Measurements from ENCODE around the gene MUC12.
A peak's percentile ranks its signal among the peaks of the same experiment; 100 is the strongest.
"Not testable (repeated sequence)": the region's sequence is repeated elsewhere in the genome, so short reads cannot be mapped to it uniquely, and the experiment has no call there.

The MUC12 gene

GRCh38 chr7:100998530-100998929, 29.2 kb downstream of the MUC12 start:
- DNase-seq: not testable (repeated sequence)

DNA sequence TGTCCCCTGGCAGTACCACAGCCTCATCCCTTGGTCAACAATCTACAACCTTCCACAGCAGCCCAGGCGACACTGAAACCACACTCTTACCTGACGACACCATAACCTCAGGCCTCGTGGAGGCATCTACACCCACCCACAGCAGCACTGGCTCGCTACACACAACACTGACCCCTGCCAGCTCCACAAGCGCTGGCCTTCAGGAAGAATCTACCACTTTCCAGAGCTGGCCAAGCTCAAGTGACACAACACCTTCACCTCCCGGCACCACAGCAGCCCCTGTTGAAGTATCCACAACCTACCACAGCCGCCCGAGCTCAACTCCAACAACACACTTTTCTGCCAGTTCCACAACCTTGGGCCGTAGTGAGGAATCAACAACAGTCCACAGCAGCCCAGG, 30.0 kb downstream of the MUC12 start:
- not testable (repeated sequence) for DNase-seq

DNA sequence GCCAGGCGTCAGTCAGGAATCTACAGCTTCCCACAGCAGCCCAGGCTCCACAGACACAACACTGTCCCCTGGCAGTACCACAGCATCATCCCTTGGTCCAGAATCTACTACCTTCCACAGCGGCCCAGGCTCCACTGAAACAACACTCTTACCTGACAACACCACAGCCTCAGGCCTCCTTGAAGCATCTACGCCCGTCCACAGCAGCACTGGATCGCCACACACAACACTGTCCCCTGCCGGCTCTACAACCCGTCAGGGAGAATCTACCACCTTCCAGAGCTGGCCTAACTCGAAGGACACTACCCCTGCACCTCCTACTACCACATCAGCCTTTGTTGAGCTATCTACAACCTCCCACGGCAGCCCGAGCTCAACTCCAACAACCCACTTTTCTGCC, 30.7 kb downstream of the MUC12 start:
- DNase-seq: not testable (repeated sequence)

DNA sequence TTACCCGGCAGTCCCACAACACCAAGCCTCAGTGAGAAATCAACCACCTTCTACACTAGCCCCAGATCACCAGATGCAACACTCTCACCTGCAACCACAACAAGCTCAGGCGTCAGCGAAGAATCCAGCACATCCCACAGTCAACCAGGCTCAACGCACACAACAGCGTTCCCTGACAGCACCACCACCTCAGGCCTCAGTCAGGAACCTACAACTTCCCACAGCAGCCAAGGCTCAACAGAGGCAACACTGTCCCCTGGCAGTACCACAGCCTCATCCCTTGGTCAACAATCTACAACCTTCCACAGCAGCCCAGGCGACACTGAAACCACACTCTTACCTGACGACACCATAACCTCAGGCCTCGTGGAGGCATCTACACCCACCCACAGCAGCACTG, 33.0 kb downstream of the MUC12 start:
- not testable (repeated sequence) for DNase-seq

- DNase-seq: not testable (repeated sequence)
Observed at GRCh38 chr7:101007361-101007760, 38.0 kb downstream of the MUC12 start.

DNA sequence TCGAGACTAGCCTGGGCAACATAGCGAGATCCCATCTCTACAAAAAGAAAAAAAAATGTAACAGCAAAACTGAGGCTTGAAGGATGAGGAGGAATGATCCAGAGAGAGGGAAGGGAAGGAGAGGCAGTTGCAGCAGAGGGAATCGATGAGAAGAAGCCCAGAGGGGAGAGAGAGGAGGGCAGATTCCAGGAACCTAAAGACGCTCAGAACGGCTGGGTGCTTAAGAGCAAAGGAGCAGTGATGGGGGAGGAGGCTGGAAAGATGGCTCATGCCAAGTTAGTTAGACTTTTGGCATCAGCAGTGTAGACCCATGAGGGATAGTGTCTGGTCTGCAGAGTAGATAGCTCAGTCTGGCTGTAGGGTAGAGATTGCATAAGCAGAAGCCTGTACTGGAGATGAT, 40.3 kb downstream of the MUC12 start:
- DNase-seq: no peak

GRCh38 chr7:101012931-101013330, 43.6 kb downstream of the MUC12 start:
- no peak for DNase-seq

GRCh38 chr7:101015626-101016025, 46.3 kb downstream of the MUC12 start:
- DNase-seq: no peak

DNA sequence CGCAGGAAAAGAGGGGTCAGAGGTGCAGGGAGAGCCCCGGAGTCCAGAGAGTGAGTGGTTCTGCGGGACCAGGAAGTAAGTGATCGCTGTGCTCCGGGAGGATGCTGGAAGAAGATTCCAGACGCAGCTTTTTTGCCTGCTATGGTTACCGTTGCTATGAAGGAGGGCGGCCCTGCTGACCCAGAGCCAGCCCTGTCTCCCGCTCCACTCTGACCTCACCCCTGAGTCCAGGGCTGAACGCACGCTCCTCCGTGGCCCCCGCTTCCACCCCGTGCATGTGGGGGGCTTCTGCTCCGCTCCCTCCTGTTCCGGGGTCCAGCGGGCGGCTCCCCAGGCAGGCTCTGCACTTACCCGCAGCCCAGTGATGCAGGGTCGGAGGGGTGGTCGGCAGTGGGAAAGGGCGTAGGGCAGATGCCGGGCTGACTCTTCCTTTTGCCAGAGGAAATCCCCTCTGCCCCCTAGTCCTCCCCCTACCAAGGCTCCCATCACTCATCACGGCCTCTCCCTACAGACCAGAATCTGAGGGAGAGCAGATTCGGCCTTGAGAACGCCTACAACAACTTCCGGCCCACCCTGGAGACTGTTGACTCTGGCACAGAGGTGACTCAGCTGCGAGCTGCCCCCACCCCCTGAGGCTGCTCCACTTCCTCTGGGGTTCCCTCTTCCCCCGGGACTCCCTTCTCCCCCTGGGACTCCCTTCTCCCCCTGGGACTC, 47.9 kb downstream of the MUC12 start:
- peak; percentile 89 for DNase-seq

GRCh38 chr7:101018271-101019167, 49.2 kb downstream of the MUC12 start:
- no peak for DNase-seq

- no peak for DNase-seq
Observed at GRCh38 chr7:101020444-101020843, 51.1 kb downstream of the MUC12 start.

DNA sequence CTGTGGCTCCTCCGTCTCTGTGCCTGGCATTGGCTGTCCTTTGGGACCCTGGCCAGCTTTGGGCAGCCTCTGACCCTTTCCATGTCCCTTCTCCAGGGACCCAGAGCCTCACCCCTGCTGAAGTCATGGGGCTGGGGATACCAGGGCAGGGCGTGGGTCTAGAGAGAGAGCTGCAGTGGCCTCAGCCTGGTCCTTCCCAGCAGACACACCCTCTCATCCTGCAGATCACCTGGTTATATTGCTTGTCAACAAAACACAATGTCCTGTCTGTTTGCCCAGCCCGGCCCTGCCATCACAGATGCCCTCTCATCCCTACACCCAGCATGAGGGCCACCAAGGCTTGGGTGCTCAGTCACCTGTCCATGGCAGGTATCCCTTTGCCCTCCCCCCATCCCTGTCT, 52.3 kb downstream of the MUC12 start:
- no peak for DNase-seq

DNA sequence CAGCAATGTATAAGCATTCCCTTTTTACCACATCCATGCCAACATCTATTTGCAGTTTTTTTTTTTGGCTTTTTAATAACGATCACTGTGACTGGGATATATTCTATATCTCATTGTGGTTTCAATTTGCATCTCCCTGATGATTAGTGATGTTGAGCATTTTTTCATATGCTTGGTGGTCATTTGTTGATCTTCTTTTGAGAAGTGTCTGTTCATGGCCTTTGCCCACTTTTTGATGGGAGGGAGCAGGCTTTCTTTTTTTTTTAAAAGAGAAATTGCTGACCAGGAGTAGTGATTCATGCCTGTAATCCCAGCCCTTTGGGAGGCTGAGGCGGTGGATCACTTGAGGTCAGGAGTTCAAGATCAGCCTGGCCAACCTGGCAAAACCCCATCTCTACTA, 54.5 kb downstream of the MUC12 start:
- DNase-seq: no peak

GRCh38 chr7:101031082-101031481, 61.7 kb downstream of the MUC12 start:
- no peak for DNase-seq

DNA sequence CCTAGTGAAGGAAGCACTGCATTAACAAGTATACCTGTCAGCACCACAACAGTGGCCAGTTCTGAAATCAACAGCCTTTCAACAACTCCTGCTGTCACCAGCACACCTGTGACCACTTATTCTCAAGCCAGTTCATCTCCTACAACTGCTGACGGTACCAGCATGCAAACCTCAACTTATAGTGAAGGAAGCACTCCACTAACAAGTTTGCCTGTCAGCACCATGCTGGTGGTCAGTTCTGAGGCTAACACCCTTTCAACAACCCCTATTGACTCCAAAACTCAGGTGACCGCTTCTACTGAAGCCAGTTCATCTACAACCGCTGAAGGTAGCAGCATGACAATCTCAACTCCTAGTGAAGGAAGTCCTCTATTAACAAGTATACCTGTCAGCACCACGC, 66.6 kb downstream of the MUC12 start:
- no peak for DNase-seq

GRCh38 chr7:101041283-101041682, 71.9 kb downstream of the MUC12 start:
- DNase-seq: not testable (repeated sequence)

DNA sequence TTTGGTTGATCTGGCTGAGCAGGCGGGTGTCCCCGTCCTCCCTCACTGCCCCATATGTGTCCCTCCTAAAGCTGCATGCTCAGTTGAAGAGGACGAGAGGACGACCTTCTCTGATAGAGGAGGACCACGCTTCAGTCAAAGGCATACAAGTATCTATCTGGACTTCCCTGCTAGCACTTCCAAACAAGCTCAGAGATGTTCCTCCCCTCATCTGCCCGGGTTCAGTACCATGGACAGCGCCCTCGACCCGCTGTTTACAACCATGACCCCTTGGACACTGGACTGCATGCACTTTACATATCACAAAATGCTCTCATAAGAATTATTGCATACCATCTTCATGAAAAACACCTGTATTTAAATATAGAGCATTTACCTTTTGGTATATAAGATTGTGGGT, 89.0 kb downstream of the MUC12 start:
- peak; percentile 80 for DNase-seq

DNA sequence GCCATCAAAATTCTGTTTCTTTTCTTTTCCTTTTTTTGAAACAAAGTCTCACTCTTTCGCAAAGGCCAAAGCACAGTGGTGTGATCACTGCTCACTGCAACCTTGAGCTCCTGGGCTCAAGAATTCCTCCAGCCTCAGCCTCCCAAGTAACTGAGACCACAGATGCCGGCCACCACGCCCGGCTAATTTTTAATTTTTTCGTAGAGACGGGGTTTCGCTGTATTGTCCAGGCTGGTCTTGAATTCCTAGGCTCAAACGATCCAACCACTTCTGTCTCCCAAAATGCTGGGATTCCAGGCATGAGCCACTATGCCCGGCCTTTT, 90.2 kb downstream of the MUC12 start:
- no peak for DNase-seq

DNA sequence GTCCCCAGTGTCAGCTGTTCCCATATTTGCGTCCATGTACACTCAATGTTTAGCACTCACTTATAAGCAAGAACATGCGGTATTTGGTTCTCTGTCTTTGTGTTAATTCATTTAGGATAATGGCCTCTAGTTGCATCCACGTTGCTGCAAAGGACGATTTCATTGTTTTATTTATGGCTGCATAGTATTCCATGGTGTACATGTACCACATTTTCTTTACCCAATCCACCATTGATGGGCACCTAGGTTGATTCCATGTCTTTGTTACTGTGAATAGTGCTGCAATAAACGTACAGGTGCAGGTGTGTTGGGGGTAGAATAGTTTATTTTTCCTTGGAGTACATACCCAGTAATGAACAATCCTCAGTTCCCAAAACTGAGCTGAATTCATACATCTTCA, 91.6 kb downstream of the MUC12 start:
- DNase-seq: no peak

GRCh38 chr7:101064176-101064550, 94.8 kb downstream of the MUC12 start:
- DNase-seq: not testable (repeated sequence)

DNA sequence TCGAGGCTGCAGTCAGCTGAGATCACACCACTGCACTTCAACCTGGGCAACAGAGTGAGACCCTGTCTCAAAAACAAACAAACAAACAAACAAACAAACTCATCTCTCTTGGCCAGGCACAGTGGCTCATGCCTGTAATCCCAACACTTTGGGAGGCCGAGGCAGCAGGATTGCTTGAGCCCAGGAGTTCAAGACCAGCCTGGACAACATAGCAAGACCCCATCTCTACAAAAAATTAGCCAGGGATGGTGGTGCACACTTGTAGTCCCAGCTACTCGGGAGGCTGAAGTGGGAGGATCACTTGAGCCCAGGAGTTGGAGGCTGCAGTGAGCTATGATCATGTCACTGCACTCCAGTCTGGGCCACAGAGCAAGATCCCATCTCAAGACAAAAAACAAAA, 95.8 kb downstream of the MUC12 start:
- not testable (repeated sequence) for DNase-seq

- DNase-seq: no peak
Observed at GRCh38 chr7:101066141-101066832, 96.9 kb downstream of the MUC12 start.

- DNase-seq: no peak
Observed at GRCh38 chr7:101066833-101067177, 97.4 kb downstream of the MUC12 start.

DNA sequence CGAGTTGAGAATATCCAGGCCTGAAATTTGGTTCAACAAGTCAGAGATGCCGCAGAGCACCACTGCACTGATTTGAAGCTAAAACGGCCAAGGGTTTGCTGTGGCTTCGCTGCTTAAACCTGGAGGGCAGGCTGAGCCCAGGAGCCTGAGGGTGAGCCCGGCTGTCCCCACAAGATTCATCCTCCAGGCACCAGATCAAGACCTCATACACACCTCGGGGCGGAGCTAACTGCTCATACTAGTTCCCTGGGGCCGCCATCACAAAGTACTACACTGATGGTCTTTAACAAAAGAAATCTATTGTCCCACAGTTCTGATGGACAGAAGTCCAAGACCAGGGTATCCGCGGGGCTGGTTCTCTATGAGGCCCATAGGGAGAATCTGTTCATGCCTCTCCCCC, 99.0 kb downstream of the MUC12 start:
- peak; percentile 25 for DNase-seq

Measured in activated effector memory CD4-positive, alpha-beta T cell treated with anti-CD3 and anti-CD28 coated beads, Interleukin-2, amount 50 U/mL, for 16 hours (primary cell).